OCI-LY1 (cell line): ENCODE results near the gene SS18L1.

Experiments
- H2AFZ ChIP-seq: fragments of 200-600 bp; sonication (generic), shearing (Covaris generic); 2 replicates; pipeline ENCODE4 v1.6.0; 2014; ENCODE audit warnings: antibody characterized with exemption, mild to moderate bottlenecking, low read length
- H3F3A ChIP-seq: fragments of 200-600 bp; sonication (generic), shearing (Covaris generic); 2 replicates; pipeline ENCODE4 v1.6.0; 2014; ENCODE audit warnings: mild to moderate bottlenecking, antibody characterized with exemption, low read length, moderate library complexity; ENCODE audit not compliant: insufficient read depth
- H3K27ac ChIP-seq: fragments of 200-600 bp; sonication (generic); 2 replicates; pipeline ENCODE4 v1.5.1; 2014; ENCODE audit warnings: low read length, mixed run types, mild to moderate bottlenecking, low read depth; ENCODE audit not compliant: poor library complexity, severe bottlenecking
- H3K27me3 ChIP-seq: fragments of 200-600 bp; sonication (generic); 2 replicates; pipeline ENCODE4 v1.6.0; 2014; ENCODE audit warnings: antibody characterized with exemption, mild to moderate bottlenecking, low read length, moderate library complexity; ENCODE audit not compliant: insufficient read depth
- H3K36me3 ChIP-seq: fragments of 200-600 bp; sonication (generic); 2 replicates; pipeline ENCODE4 v1.6.1; 2014; ENCODE audit warnings: mild to moderate bottlenecking, antibody characterized with exemption, low read length, moderate library complexity, mixed read lengths; ENCODE audit not compliant: insufficient read depth
- H3K4me1 ChIP-seq: fragments of 200-600 bp; sonication (generic); 2 replicates; pipeline ENCODE4 v1.5.1; 2014; ENCODE audit warnings: mild to moderate bottlenecking, low read length, moderate library complexity; ENCODE audit not compliant: insufficient read depth, severe bottlenecking
- H3K4me2 ChIP-seq: fragments of 200-600 bp; sonication (generic), shearing (Covaris generic); 2 replicates; pipeline ENCODE4 v1.6.1; 2014; ENCODE audit warnings: low read length
- H3K4me3 ChIP-seq: fragments of 200-600 bp; sonication (generic); 2 replicates; pipeline ENCODE4 v1.5.1; 2014; ENCODE audit warnings: low read length, low read depth, mild to moderate bottlenecking, mixed read lengths; ENCODE audit not compliant: poor library complexity, severe bottlenecking
- H3K79me2 ChIP-seq: fragments of 200-600 bp; shearing (Covaris generic); 2 replicates; pipeline ENCODE4 v1.6.1; 2016; ENCODE audit warnings: mixed run types, low read length, mixed read lengths; ENCODE audit not compliant: insufficient read depth
- H3K9ac ChIP-seq: fragments of 200-600 bp; sonication (generic), shearing (Covaris generic); 2 replicates; pipeline ENCODE4 v1.6.1; 2014; ENCODE audit warnings: mild to moderate bottlenecking, low read length, mixed read lengths
- H3K9me2 ChIP-seq: fragments of 200-600 bp; sonication (generic), shearing (Covaris generic); 2 replicates; pipeline ENCODE4 v1.6.1; 2014; ENCODE audit warnings: low read depth, mild to moderate bottlenecking, low read length, mixed read lengths
- H3K9me3 ChIP-seq: fragments of 200-600 bp; shearing (Covaris generic); 2 replicates; pipeline ENCODE4 v1.6.1; 2014; ENCODE audit warnings: low read length, mixed read lengths
- H4K20me1 ChIP-seq: fragments of 200-600 bp; sonication (generic), shearing (Covaris generic); 2 replicates; pipeline ENCODE4 v1.6.0; 2016; ENCODE audit warnings: mild to moderate bottlenecking, low read length; ENCODE audit not compliant: insufficient read depth
- CTCF ChIP-seq: fragments of 200-600 bp; sonication (generic), shearing (Covaris generic); IDR thresholded peaks from 2 replicates; pipeline ENCODE4 v1.5.1; 2017; ENCODE audit warnings: mild to moderate bottlenecking, antibody characterized with exemption, low read length, moderate library complexity, mixed read lengths
- EZH2 ChIP-seq: fragments of 200-600 bp; sonication (generic), shearing (Covaris generic); IDR thresholded peaks from 2 replicates; pipeline ENCODE4 v1.8.0; 2017; ENCODE audit warnings: borderline replicate concordance, mixed run types, mild to moderate bottlenecking, antibody characterized with exemption, low read length, moderate library complexity, mixed read lengths

SS18L1 gene

GRCh38 chr20:62170536-62170935 lies 27.0 kb downstream of the SS18L1 start:
- peaks cover 4% of the 10 kb centered on the region; the same call in 1 of the 2 replicates for H3K36me3 ChIP-seq
- no peaks in the 10 kb centered on the region for H3K9me3 ChIP-seq
- H3K4me2 ChIP-seq = no peak overlapping the region
- no peaks in the 10 kb centered on the region for H3K4me1 ChIP-seq
- no peak overlapping the region for H3K27ac ChIP-seq
- H3K9ac ChIP-seq = no peak overlapping the region
- no peaks in the 10 kb centered on the region for H3K9me2 ChIP-seq
- no peaks in the 10 kb centered on the region for H3F3A ChIP-seq
- H4K20me1 ChIP-seq = no peaks in the 10 kb centered on the region
- no peak overlapping the region for H2AFZ ChIP-seq
- TF ChIP-seq EZH2 (no peak), CTCF (no peak)
- H3K4me3 ChIP-seq = no peak overlapping the region
- no peaks in the 10 kb centered on the region for H3K27me3 ChIP-seq
- no peaks in the 10 kb centered on the region for H3K79me2 ChIP-seq

- Histone ChIP-seq H3K4me2 (no peak overlapping the region), H3K9ac (no peak overlapping the region), H3K9me3 (no peaks in the 10 kb centered on the region), H4K20me1 (no peaks in the 10 kb centered on the region), H3K27me3 (no peaks in the 10 kb centered on the region), H3F3A (no peaks in the 10 kb centered on the region), H3K9me2 (no peaks in the 10 kb centered on the region), H3K79me2 (no peaks in the 10 kb centered on the region), H3K27ac (no peak overlapping the region), H3K4me1 (no peaks in the 10 kb centered on the region), H2AFZ (no peak overlapping the region), H3K4me3 (no peak overlapping the region), H3K36me3 (peaks cover 4% of the 10 kb centered on the region; the same call in 1 of the 2 replicates)
- no peak for TF ChIP-seq CTCF
- no peak for TF ChIP-seq EZH2
Measured at GRCh38 chr20:62171245-62171644, 27.7 kb downstream of the SS18L1 start.

GRCh38 chr20:62172666-62173065 lies 29.1 kb downstream of the SS18L1 start:
- no peak for TF ChIP-seq CTCF
- no peak for TF ChIP-seq EZH2
- Histone ChIP-seq H3K4me2 (no peak overlapping the region), H3K9me3 (no peaks in the 10 kb centered on the region), H3K27ac (no peak overlapping the region), H3K4me3 (no peak overlapping the region), H3K9me2 (no peaks in the 10 kb centered on the region), H2AFZ (no peak overlapping the region), H3K4me1 (no peaks in the 10 kb centered on the region), H3F3A (no peaks in the 10 kb centered on the region), H3K79me2 (no peaks in the 10 kb centered on the region), H4K20me1 (no peaks in the 10 kb centered on the region), H3K36me3 (peaks cover 4% of the 10 kb centered on the region; the same call in 1 of the 2 replicates), H3K27me3 (no peaks in the 10 kb centered on the region), H3K9ac (no peak overlapping the region)
